C4-2B (cell line): ENCODE data around the gene SNCAIP.

Experiments used
- ZFX ChIP-seq: fragments of 450-650 bp; IDR thresholded peaks from 2 replicates; pipeline ENCODE4 v1.6.1; 2017
- TF ChIP-seq, protein P1 (sequence below): fragments of 450-650 bp; conservative IDR thresholded peaks from 2 replicates; pipeline ENCODE4 v1.5.1; 2017; ENCODE audit warnings: mild to moderate bottlenecking

DNA sequence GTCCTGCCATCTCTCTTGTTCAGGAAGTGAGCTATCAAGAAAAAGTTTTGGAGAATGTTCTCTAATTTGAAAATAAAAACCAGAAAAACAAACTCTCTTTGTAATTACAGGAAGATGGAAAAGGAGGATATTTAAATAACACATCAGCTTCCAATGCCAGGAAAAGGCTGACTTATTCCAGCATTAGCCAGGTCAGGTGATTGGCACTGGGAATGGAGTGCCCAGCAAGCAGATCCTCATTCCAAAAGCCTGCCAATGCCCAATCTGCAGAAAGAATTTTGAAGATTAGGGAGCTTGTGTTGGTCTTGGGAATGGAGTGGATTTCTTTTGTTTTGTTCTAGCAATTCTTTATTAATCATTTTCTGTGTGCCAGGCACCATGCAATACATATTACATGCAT, 196.6 kb downstream of the SNCAIP start:
- TF ChIP-seq, protein P1, sequence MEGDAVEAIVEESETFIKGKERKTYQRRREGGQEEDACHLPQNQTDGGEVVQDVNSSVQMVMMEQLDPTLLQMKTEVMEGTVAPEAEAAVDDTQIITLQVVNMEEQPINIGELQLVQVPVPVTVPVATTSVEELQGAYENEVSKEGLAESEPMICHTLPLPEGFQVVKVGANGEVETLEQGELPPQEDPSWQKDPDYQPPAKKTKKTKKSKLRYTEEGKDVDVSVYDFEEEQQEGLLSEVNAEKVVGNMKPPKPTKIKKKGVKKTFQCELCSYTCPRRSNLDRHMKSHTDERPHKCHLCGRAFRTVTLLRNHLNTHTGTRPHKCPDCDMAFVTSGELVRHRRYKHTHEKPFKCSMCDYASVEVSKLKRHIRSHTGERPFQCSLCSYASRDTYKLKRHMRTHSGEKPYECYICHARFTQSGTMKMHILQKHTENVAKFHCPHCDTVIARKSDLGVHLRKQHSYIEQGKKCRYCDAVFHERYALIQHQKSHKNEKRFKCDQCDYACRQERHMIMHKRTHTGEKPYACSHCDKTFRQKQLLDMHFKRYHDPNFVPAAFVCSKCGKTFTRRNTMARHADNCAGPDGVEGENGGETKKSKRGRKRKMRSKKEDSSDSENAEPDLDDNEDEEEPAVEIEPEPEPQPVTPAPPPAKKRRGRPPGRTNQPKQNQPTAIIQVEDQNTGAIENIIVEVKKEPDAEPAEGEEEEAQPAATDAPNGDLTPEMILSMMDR = no peak
- TF ChIP-seq ZFX = no peak
